GM19328 (cell line): Measurements from ENCODE around the gene HBS1L.

Experiments used
- ATAC-seq: cut with Tn5 transposase; IDR thresholded peaks from one replicate; pipeline ENCODE4 v1.9.1; 2021; ENCODE audit warnings: mild to moderate bottlenecking, moderate library complexity; ENCODE audit not compliant: unreplicated experiment

Gene HBS1L

DNA sequence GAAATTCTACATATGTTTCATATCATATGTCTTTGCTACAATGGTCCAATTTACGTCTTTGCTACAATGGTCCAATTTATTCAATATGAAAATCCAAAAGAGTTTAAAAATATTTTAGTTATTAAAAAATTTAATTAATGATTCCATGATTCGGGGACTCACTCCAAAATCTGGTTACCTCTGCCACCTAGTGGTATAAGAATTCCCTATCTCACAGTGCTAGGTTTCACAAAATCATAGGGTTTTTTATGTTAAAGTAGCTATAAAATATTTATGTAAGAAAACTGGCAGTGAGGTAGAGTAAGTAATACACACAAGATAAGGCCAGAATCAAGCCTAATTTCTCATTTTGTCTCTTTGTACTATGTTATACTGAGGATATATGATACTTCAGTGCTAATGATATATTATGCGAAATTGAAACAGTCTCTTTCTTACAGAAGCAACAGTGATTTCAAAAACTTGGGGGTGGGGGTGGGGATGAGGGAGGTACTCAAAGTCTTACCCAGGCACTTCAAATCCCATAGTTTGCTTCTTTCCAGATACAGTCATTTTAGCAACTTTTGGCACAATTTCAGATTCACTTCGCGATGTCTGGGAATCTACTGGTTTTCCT, 52.3 kb downstream of the HBS1L start:
- ATAC-seq: no peak

DNA sequence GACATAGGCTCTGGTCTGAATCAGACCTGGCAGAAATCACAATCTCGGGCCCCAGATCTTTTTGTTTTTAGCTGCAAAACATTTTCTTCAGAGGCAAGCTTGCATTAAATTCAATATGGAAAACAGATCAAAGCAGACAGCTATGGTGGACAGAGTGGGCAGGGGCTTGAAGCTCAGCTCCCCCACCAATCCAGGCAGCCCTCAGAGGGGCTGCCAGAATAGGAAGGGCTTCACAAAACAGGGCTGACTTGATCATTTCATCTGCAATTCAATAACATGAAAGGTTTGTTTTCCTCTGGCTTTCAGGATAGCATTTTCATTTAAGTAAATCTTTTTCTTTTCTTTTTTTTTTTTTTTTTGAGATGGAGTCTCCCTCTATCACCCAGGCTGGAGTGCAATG, 55.5 kb downstream of the HBS1L start:
- no peak for ATAC-seq

DNA sequence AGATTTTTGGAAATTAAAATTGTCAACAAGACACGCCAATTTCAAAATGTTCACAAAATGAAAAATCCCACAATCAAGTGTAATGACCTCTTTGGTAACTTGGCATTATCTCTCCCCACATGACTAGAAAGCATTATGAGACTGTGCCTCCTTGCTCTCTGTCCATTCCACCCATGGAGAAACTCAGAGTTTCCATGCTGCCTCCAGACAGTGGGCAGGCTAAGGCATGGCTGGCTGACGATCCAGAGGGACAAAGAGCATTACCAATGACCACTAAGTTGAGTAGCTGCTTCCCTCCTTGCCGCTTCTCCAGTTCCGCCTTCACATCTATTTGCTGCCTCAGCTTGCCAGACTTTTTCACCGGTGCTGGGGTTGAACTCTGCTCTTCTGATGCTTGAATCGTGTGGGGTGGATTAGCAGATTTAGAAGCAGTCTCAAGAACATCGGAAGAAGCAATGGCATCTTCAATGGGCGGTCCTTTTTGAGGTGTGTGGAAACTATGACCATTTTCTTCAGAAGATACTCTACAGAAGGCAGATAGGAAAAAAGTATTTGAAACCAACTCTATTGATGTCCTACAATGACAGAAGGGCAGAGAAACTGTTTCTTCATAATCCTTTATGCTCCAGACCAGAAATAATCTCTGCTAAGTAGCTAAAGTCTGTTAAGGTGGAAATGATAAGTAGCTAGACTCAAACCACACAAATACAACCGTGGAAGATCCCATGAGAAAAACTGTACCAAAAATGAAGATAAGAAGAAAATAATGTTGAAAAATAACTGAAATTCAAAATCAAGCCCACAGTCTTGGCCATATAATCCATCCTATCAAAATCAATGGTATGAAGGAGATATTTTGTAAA, 57.3 kb downstream of the HBS1L start:
- ATAC-seq: no peak

DNA sequence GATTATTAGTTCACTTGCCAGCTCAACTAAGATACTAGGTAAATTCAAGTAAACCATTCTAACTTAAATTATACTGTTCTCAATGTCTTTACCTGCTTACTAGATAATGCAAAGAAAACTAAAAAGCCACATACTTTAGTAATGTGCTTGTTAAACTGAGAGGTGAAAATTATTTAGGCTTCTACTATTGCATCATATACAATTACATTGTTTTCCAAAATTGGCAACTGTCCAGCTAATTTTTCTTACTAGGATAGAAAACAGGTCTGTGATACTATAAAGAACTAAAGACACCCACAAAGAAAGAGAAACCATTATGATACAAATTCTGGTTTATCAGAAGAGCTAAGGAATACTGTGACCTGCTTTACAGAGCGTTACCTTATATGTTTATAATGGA, 59.1 kb downstream of the HBS1L start:
- no peak for ATAC-seq

DNA sequence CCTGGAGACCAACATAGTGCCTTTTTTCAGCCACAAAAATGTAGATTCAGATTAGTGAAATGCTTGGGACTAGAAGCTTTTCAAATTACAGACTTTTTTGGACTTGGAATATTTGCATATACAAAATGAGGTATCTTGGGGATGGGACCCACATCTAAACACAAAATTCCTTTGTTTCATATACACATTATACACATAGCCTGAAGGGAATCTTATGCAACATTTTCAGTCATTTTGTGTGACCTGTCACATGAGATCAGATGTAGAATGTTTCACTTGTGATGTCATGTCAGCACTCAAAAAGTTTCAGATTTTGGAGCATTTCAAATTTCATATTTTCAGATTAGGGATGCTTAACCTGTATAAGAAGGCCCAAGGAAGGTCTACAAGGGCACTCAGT, 60.2 kb downstream of the HBS1L start:
- ATAC-seq: no peak

DNA sequence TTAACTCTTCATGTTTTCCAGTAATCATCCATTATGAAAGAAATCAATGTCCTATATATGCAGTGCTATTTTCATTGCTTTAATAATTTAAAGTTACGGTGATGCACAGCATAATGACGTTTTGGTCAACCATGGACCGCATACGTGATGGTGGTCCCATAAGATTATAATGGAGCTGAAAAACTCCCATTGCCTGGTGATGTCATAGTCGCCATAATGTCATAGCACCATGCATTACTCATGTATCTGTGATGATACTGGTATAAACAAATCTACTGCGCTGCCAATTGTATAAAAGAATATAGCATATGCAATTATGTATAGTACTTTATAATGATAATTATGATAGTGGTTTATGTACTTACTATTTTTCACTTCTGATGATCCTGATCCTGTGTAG, 62.5 kb downstream of the HBS1L start:
- no peak for ATAC-seq

DNA sequence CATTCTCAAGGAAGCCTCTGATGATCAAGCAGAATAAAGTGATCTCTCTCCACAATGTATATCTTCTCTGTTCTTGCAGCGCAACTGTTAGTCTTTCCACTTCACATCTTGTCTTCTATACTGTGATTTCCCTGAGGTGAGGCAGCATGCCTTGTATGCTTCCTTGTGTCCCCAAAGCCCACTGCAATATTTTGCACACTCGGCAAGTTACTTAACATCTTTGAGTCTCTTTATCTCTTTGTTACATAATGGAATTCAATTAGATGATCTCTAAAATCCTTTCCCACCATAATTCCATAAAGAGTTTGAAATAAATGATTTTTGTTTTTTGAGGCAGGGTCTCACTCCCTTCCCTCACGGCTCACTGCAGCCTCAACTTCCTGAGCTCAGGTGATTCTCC, 64.4 kb downstream of the HBS1L start:
- no peak for ATAC-seq

DNA sequence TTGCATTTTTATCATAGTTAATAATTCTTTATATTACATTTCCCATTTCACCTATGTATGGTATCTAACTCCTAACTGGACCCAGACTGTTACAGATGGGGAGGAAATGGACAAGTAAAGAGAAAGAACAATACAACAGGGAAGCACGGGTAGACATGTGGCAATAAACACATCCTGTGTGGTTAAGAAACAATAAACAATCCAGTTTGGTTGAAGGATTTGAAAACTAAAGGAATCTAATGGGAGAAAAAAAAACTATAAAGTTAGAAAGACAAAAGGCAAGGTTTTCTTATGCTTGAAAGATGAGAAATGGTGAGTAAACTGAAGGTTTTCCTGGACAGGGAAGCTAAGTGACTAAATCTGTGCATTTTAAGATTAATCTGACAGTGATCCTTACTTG, 69.8 kb downstream of the HBS1L start:
- ATAC-seq: no peak

DNA sequence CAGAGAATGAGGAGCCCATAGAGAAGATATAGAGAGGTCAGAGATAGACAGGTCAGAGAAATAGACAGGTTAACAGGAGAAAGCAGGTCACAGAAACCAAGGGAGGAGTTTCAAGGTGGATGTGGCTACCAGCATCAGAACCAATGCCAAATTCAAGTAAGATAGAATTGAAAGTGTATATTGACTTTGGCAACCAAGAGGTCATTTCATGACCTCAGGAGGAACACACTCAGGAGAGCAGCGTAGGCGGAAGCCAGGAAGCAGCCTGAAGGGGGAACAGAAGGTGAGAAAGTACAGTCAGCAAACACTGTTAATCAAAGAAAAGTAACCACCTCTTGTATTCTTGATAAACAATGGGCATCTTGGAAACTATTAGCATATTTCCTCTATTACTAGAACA, 70.8 kb downstream of the HBS1L start:
- no peak for ATAC-seq

DNA sequence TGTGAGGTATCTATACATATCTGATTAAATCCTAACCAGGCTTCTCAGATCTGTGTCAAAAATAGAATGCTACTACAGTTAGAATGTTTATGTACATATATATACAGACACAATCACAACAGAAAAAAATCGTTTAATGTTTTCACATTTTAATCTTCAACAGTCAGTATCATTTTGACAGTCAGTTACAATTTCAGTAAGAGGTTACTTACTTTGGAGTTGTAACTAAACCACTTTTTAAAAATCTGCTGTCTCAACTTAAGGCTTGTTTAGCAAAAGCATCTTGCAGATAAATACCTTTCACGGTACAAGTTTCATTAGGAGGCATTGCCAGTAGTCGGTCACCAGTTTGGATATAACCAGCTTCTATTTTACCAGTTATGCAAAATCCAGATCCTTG, 72.5 kb downstream of the HBS1L start:
- no peak for ATAC-seq

DNA sequence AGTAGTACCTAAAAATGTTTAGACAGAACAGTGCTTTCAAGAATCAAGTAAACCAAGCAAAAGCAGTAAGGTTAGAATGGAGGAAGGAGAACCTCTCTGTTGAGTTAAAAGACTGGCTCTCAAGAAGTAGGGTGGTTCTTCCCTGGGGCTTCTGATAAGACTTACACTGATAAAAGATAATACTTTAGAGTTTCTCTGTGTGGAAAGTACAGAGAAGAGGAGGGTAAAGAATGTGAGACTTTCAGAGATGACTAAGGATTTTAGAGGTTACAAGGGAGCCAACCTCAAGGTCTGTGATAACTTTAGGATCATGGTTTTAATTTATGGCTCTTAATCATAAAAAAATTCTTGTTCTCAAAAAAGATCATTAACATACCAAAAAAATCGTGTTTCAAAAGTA, 73.8 kb downstream of the HBS1L start:
- ATAC-seq: no peak

DNA sequence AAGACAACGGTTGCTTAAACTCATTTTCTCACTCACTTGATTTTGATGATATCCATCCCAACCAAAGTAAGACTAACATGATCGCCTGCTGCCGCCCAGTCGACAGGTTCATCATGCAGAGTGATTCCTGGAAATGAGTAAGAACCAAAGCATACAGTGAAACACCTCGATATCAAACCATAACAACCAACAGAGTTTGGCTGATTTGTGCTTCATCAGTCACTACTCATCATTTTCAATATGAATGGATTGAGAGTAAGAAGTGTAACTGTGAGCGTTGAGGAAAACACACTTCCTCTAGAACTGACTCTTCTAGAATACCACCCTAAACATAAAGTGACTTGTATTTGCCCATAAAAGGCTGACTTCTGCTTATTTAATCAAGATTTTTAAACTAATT, 75.5 kb downstream of the HBS1L start:
- ATAC-seq: no peak

DNA sequence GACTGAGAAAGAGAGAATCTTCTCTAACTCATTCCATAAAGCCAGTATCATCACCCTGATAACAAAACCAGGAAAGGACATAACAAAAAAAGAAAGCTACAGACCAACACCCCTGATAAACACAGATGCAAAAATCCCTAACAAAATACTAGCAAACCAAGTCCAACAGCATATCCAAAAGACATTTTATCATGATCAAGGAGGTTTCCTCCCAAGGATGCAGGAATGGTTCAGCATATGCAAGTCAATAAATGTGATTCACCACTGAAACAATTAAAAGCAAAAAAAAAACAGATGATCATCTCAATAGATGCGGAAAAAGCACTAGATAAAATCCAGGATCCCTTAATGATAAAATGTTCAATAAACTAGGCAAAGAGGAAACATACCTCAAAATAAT, 80.3 kb downstream of the HBS1L start:
- ATAC-seq: no peak

DNA sequence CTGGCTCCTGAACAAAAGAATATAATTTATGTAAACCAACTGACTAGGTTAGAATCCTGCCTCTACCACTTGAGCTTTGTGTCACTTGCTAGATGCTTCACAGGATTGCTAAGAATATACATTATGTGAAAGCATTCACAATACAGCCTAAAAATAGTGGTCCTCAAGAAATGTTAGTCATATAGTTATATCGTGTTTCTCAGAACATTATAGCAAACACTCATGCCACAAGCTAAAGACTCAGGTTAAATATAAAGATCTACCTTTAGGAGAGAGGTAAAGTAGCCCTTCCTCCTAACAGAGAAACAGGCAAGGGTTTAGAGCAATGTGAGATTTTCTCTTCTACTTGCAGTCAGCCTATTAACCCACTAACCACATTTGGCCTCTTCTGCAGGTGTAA, 86.9 kb downstream of the HBS1L start:
- ATAC-seq: no peak

DNA sequence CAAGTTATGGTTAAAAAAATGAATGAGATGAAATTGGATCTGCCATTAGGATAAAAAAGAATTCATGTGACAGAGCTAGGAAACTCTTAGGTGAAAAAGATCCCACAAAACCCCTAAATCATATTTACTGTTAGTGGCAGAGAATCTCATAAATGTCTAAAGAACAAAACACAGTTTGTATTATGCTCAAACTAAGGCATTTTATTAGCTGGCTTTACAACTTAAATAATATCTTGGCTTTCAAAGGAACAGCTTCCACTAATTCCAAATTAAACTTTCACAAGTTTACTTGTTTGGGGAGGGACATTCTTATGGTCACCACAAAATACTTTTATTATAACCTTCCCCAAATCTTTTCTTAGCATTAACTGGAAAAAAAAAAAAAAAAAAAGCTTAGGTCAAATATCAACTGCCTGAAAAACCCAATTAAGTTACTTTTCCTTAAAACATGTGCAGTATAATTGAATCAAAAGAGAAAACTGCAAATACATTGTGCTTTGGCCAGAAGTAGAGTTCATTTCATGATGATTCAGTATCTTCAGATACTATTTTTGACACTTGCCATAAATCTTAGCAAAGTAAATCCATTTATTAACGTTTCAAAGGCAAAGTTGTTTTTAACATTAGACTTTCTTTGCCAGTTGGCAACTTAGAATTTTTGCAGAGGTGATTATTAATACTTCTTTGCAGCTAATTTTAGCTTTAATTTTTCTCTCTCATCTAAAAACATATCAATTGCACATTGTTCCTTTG, 90.0 kb downstream of the HBS1L start:
- ATAC-seq: no peak

DNA sequence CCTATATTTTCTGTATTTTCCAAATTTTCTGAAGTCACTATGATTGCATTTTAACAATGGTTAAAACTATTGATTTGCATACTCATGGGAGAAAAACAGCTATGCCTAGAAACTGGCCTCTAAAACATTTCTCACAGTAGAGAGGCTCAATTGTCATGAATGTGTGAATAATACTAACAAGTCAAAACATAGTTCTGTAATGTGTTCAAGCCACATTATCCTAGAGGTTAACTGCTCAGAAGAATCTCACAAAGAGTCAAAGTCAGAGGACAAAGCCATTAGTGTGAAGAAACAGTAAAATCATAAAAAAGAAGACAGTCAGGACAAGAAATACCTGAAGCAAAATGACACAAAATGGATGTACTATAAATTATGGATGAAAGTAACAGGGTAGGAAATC, 92.2 kb downstream of the HBS1L start:
- ATAC-seq: no peak

DNA sequence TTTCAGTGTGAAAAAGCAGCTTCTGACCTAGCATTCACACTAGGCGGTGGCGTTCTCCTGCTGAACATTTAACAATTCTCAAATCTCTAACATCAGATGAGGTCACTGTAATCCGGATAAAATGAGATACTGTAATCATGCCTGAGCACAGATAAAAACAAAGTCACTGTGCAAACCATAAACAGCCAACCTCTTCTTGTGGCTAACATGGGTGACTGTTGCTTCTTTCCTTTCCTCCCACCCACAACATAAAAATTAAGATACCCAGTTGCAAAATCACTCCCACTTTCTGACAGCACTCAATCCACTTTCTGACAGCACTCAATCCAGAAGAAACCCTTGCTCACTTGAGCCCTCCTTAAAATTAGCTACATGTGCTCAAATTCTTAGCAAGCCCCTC, 93.3 kb downstream of the HBS1L start:
- ATAC-seq: no peak

DNA sequence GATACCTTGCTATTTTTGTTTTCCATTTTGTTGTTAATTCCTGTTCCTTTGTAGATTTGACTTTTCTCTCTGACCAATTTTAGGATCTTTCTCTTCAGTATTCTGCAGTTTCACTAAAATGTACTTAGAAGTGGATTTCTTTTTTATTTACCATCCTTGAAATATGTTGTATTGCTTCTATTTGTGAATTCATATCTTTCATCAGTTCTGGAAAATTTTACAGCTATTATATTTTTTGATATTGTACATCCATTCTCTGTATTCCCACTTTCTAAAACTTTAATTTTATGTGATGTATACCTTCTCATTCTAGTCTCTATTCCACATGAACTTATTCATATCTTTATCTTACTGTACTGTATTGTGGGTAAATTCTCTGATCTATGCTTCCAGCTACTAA, 95.0 kb downstream of the HBS1L start:
- ATAC-seq: no peak

DNA sequence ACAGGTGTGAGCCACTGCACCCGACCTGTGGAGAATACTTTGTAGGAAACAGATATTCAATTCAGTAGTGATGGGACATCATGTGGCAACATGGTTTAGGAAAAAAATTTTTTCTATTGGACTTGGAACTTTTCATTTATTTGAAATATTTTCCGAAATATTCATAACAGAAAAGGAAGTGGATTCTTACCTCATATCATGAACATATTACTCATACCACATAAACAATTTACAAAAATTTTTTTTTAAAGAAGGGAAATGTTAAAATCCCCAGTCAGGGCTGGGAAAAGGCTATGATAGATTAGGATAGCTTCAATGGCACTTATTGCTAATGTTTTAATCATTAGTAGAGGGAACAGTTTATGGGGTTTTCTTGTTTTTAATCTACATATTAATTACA, 97.9 kb downstream of the HBS1L start:
- ATAC-seq: no peak

DNA sequence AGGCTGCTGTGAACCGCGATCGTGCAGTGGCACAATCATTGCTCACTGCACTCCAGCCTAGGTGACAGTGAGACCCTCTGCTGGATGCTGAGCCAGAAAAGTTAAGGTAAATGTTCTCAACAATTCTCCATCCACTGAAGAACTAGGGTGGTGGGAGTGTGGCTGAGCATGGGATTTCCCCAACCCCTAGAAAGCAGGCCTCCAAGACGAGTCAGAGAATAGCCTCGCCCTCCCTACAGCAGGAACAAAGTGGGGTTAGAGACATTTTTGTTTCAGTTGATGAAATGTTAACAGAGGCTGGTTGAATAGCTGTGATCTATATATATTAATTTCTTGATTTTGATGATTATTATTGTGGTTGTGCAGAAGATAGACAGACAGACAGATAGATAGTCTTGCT, 98.6 kb downstream of the HBS1L start:
- ATAC-seq: no peak

DNA sequence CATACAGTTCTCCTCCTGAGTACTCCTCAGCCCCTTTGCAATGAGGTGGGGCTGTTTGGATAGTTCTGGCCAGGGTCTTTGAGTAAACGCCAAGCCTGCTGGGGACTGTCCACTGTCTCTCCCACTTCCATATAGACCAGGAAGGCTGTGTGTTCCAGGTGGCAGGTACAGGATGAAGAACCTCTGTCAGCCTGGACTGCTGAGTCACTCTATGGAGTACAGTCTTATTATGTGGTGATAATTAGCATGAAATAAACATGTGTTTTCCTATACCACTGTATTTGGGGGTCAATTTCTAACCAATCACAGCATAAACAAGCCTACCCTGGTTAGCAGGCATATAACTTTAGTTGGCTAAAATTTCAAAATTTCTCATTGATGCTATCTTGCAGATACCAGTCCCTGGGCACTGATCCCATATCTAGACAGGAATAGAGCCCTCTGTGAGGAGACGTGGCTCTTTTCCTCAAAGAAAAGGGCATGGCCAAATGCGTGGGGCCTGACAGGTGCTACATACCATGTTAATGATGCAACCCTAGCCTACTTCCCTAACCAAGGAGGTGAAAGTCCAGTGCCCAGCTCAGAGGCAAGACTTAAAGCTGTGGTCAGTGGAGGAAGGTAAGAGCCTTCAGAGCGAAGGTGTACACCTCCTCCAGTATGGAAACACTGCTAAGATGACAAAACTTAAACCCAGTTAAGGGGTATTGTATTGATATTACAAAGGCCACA, 100.2 kb downstream of the HBS1L start:
- no peak for ATAC-seq
